NCI-H748 (cell line): ENCODE data around the gene PIGC.

Experiments used
- DNase-seq: peaks from one replicate; lab custom pipeline; 2025; ENCODE audit not compliant: unreplicated experiment; lab: John Stamatoyannopoulos, UW

PIGC gene

GRCh38 chr1:172431204-172431603 lies 12.7 kb downstream of the PIGC start:
- DNase-seq: no peak

- DNase-seq: no peak
These were observed 13.8 kb downstream of the PIGC start for GRCh38 chr1:172430128-172430454.

DNA sequence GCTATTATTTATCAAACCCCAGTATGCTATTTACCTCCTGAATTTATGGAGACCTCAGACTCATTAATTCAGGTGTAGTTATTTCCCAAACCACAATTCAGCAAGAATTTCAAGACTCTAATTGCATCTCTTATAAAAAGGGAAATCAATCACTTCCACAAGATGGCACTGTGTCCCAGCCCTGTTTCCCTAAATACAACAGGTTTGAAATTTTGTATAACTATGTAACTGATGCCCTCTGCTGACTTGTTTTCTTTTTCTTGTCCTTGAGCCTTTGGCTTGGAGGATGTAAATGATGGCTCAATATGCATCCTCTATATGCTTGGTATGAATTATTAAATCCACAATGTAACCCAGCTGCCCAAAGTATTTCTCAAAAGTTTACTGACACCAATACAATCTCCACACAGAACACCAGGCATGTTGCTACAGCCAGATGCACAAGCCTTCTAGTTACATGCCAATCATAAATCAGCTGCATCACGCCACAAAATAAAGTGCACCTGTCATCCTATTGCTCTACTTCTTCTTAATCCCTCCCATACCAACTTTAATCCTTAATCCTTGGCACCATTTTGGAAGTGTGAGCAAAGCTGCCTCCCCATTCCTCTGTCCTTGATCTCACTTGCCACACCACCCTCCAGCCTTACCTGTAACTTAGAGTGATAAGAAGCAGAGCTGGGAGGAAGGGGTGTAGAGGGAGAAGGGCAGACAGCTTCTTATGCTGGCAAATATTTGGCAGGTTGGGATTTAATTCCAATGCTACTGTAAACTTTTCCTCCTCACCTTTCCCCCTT lies 14.3 kb downstream of the PIGC start:
- DNase-seq: peak; percentile 20

DNA sequence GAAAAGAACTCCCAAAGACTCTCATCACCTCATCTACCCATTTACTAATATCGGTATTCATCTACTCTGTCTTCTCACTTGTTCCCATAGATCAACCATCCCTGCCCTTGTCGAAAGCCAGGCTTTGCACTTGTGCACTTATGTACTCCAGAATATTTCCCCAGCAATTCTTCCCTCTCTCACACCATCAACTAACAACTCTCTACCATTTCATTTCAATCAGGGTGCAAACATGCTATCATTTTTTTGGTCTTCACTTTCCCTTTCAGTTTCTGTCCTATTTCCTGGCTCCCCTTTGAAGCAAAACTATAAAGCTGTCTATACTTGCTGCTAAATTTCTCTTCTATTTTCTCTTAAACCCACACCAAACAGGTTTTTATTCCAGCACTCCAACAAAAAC lies 16.7 kb downstream of the PIGC start:
- DNase-seq: no peak

GRCh38 chr1:172425339-172425738 lies 18.5 kb downstream of the PIGC start:
- DNase-seq: no peak

DNA sequence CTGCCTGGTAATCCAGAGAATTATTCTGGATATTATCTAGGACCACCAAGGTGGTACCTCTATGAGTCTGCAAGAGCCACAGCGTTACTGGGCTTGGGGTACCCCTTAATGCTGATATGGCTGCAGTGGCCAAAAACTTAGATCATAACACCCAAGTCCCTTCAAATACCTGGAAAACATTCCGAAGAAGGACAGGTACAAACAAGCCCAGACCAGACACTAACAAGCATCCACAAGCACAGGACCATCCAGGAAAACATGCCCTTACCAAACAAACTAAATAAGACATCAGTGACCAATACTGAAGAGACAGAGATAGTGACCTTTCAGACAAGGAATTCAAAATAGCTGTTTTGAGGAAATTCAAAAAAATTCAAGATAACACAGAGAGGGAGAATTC lies 20.5 kb downstream of the PIGC start:
- DNase-seq: no peak

GRCh38 chr1:172421974-172422604 lies 21.8 kb downstream of the PIGC start:
- no peak for DNase-seq

DNA sequence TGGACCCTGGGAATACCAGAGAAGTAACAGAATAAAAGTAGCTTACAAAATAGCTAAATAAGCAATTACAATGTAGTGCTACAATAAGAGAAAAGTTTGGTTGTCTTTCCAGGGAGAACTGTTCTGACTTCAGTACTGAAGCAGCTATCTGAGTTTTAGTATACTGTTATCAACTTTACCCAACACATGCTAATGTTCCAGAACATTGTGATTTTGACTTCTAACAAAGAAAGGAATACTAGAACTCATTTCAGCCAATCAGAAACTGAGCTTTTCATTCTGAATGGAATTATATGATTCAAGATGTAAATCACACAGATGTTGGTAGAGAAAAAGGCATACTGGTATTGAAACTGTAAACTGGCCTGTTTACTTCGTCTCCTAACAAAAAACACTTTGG lies 23.5 kb downstream of the PIGC start, which contains the start of gene C1orf105:
Gene C1orf105, plus strand, starts transcription at position 301 of the 400 bp plus-strand sequence. CDS start 201 bp downstream, outside the sequence.
- DNase-seq: no peak

DNA sequence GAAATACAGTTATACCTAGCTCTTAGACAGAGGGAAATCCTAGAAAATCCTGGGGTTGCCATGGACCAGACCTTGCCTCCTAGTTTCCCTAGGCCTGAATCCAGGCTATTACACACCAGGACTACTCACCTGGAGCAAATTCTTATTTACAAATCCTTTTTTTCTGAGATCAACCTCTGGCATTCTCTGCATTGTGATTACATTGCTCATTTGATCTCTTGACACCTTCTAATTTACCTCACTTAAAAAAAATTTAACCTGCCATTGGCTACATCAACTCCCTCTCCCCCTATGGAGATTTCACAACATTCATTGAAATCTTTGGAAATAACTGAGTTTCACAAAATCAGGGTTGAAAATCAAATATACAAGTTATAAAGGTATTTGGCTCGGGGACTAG lies 26.3 kb downstream of the PIGC start:
- DNase-seq: no peak

GRCh38 chr1:172416496-172417035 lies 27.3 kb downstream of the PIGC start:
- DNase-seq: no peak

DNA sequence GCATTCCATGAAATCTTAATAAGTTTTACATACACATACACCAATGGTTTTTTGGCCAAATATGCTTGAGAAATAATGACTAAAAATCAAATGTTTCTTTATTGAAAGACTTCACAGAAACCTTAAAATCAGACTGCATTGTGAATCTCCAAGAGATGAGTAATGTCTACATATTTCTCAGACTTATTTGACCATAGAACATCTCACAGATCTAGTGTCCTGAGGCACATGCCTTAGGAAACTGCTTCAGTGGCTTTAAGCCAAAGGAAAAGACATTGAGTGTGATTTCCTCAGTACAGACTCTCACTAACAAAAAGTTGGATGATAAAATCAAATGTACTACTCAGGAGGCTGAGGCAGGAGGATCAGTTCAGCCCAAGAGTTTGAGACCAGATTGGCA lies 29.5 kb downstream of the PIGC start:
- no peak for DNase-seq

- no peak for DNase-seq
These were observed 32.0 kb downstream of the PIGC start for GRCh38 chr1:172411791-172412338.

DNA sequence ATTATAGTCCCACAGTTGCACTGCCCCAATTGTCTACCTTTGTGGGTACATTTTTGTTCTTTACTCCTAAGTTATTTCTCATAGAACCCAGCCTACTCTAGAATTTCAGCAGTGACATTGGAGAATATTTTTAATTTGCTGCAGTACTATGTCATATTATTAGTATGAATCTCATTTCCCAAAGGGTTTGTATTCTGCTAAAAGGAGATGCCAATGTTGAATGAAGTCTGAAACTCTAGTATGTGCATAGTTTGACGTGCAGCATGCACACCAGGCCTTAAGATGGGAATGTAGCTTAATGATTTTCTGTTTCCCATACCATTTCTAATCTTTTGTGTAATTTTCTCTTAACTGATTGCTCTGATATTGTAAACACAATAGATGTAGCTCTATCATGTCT lies 33.8 kb downstream of the PIGC start:
- DNase-seq: no peak

DNA sequence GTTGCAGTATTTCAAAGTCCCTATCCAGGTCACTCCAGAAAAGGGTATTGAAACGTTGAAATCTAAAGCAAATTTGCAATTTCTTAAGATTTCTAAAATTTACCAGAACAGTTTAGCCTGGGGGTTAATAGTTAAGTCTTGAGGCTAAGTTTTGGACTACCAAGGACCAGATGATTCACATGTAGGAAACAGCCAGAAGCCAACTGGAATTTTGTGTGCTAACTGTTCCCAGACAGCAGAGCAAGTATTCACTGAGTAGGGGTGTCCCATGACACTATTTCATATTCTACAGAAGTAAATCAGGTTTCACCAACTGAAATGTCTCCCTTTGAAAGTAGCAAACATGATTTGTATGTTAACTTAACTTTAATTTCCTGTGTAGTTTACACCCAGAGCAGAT lies 34.9 kb downstream of the PIGC start:
- DNase-seq: no peak

DNA sequence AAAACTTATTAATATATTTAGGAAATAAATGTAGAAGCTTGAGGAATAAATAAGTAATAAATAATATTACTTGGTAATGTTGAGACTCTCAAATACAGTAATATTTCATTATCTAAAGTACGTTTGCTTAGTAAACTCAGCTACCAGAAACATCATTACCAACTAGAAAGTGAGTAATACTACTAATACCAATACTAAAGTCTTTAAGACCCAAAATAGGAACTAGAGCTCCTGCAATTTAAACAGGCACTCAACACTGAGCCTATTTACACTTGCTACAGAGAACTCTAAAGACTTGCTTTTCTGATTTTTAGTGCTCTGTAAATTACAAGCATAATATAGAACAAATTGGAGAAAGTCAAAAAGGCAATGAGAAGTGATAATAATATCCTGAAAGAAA lies 36.9 kb downstream of the PIGC start:
- DNase-seq: no peak

DNA sequence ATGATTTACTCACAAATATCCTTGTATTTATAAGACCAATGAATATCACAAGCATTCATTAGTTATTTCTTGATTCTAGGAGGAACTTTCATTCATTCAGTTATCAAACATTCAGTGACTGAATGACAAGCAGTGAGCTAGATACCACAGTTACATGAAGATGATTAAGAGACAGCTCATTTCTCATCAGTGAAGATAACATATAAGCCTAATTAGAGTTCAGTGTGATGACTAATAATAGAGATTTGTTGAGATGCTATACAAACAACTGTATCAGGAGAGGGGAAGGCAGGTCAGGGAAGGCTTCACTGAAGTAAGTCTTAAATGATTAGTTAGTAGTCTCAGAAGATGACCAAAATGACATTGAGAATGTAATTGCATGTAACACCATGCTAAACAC lies 38.0 kb downstream of the PIGC start:
- no peak for DNase-seq

DNA sequence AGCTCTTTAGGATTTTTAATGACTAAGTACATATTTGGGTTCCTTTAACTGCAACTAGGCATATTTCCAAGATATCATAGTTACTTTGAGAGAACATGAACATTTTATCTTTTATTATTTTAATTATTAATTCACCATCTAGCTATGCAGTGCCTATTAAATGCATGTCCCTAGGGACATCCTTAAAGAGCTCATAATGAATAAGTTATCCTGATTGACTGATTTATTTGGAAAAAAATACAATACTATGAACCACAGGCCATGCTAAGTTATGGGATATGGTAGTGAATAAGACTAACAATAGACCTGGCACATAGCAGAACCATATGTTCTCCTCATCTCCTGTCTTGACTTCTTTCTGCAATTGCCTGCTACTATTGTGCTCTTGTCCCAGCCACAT lies 39.7 kb downstream of the PIGC start:
- DNase-seq: no peak

- no peak for DNase-seq
These were observed 40.8 kb downstream of the PIGC start for GRCh38 chr1:172402878-172403569.

- DNase-seq: no peak
These were observed 42.0 kb downstream of the PIGC start for GRCh38 chr1:172401892-172402291.

GRCh38 chr1:172401477-172401876 lies 42.4 kb downstream of the PIGC start:
- DNase-seq: no peak

DNA sequence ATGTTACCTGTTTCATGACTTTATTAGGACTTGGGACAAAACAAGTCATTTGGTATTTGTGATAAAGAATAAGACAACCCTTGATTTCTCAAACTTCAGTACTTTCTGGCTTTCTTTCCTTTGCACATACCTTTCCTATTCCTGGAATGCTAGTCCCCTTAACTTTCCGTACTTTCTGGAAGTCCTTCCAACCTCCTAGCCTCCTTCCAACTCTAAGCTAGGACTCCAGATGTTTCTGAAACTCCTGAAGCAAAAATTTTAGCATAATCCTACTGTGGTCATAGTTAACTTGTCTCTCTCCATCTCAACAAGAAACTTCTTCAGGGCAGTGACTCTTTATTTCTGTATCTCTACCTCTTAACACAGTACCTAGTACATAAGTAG lies 43.2 kb downstream of the PIGC start:
- DNase-seq: no peak
